ENCODE measurements around the gene ZNF432. TPM values are rescaled to one million over a fixed set of nuclear protein-coding genes. Genes with fewer than 3 reads are reported as not detected.

ZNF432 gene
- total RNA-seq, 1 donor from 2014 or later: 23.3 TPM

GRCh38 chr19:51986309-51987291 lies 62.0 kb downstream of the ZNF432 start, which contains the start of gene ZNF350:
ZNF350 (minus strand) TSS chr19:51986840; CDS start chr19:51974360, 12,480 bp downstream.
- H3K4me2 ChIP-seq: peak within 1 kb of the TSS; percentile 64
- H3K27ac Mint-ChIP-seq: peak within 1 kb of the TSS; percentile 58
- H3K27me3 Mint-ChIP-seq (ENCODE audit: insufficient read depth, low read depth): peaks cover 6% of the 10 kb centered on the region
- peaks cover 3% of the 10 kb centered on the region for H3K4me1 Mint-ChIP-seq
- H3K36me3 Mint-ChIP-seq: peaks cover 22% of the 10 kb centered on the region
- peak within 1 kb of the TSS; percentile 78 for H3K4me3 ChIP-seq
- peak within 1 kb of the TSS; percentile 92 for H3K4me3 Mint-ChIP-seq
- no peaks in the 10 kb centered on the region for H3K4me1 ChIP-seq
- no peak for TF ChIP-seq EZH2phosphoT487 (IDR thresholded peaks at IDR 0.05)
- TF ChIP-seq, protein P1, sequence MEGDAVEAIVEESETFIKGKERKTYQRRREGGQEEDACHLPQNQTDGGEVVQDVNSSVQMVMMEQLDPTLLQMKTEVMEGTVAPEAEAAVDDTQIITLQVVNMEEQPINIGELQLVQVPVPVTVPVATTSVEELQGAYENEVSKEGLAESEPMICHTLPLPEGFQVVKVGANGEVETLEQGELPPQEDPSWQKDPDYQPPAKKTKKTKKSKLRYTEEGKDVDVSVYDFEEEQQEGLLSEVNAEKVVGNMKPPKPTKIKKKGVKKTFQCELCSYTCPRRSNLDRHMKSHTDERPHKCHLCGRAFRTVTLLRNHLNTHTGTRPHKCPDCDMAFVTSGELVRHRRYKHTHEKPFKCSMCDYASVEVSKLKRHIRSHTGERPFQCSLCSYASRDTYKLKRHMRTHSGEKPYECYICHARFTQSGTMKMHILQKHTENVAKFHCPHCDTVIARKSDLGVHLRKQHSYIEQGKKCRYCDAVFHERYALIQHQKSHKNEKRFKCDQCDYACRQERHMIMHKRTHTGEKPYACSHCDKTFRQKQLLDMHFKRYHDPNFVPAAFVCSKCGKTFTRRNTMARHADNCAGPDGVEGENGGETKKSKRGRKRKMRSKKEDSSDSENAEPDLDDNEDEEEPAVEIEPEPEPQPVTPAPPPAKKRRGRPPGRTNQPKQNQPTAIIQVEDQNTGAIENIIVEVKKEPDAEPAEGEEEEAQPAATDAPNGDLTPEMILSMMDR (IDR thresholded peaks at IDR 0.05): no peak
- no peak for TF ChIP-seq EZH2 (IDR thresholded peaks at IDR 0.05)
- no peak within 1 kb of the TSS for H3K27ac ChIP-seq
- peak within 1 kb of the TSS; percentile 67 for H2AFZ ChIP-seq (replicated peaks)
- peaks cover 59% of the 10 kb centered on the region for H3K9me3 Mint-ChIP-seq
- no peaks in the 10 kb centered on the region for H3K27me3 ChIP-seq
- H3K9me3 ChIP-seq (ENCODE audit: low read depth): no peaks in the 10 kb centered on the region
- peaks cover 16% of the 10 kb centered on the region for H3K79me2 ChIP-seq (ENCODE audit: low read depth)
- no peaks in the 10 kb centered on the region for H3F3A ChIP-seq (ENCODE audit: low read depth)
- DNase-seq (ENCODE audit: low spot score): peak; percentile 86
- H4K20me1 ChIP-seq (ENCODE audit: low read depth): no peaks in the 10 kb centered on the region
- H3K9ac ChIP-seq: peak within 1 kb of the TSS; percentile 81
- no peaks in the 10 kb centered on the region for H3K36me3 ChIP-seq

- H3K9me3 ChIP-seq (ENCODE audit: low read depth): no peaks in the 10 kb centered on the region
- TF ChIP-seq, protein P1 (IDR thresholded peaks at IDR 0.05): no peak
- TF ChIP-seq EZH2phosphoT487 (IDR thresholded peaks at IDR 0.05): no peak
- TF ChIP-seq EZH2 (IDR thresholded peaks at IDR 0.05): no peak
- Mint-ChIP-seq H3K27ac (no peak overlapping the region), H3K4me3 (no peak overlapping the region), H3K9me3 (peaks cover 60% of the 10 kb centered on the region), H3K27me3 (ENCODE audit: insufficient read depth, low read depth) (peaks cover 11% of the 10 kb centered on the region), H3K4me1 (peaks cover 3% of the 10 kb centered on the region), H3K36me3 (peaks cover 31% of the 10 kb centered on the region)
- no peak for DNase-seq (ENCODE audit: low spot score)
- no peaks in the 10 kb centered on the region for H3K4me1 ChIP-seq
- no peak overlapping the region for H3K27ac ChIP-seq
- no peaks in the 10 kb centered on the region for H4K20me1 ChIP-seq (ENCODE audit: low read depth)
- H3K4me2 ChIP-seq: no peak overlapping the region
- peaks cover 16% of the 10 kb centered on the region for H3K79me2 ChIP-seq (ENCODE audit: low read depth)
- H3K27me3 ChIP-seq: no peaks in the 10 kb centered on the region
- H3F3A ChIP-seq (ENCODE audit: low read depth): no peaks in the 10 kb centered on the region
- no peak overlapping the region for H2AFZ ChIP-seq (replicated peaks)
- H3K36me3 ChIP-seq: no peaks in the 10 kb centered on the region
- no peak overlapping the region for H3K9ac ChIP-seq
- H3K4me3 ChIP-seq: no peak overlapping the region
These were observed 65.3 kb downstream of the ZNF432 start for GRCh38 chr19:51983361-51983760.

Other genes starting within 250 kb of the ZNF432 start
- gene ZNF577, start 160.9 kb downstream of the ZNF432 start, total RNA-seq (ENCODE audit: low replicate concordance): 45.1 and 47.7 TPM in 2 replicates
- gene ZNF649, start 143.8 kb downstream of the ZNF432 start, total RNA-seq (ENCODE audit: low replicate concordance): 32.7 and 49.6 TPM in 2 replicates
- gene ZNF613, start 121.4 kb downstream of the ZNF432 start, total RNA-seq (ENCODE audit: low replicate concordance): 10.4 and 11.7 TPM in 2 replicates
- 4.6 and 7.3 TPM in 2 replicates for gene ZNF350, start 62.0 kb downstream of the ZNF432 start, total RNA-seq (ENCODE audit: low replicate concordance)
- 15.9 and 31.4 TPM in 2 replicates for gene ZNF615, start 40.6 kb downstream of the ZNF432 start, total RNA-seq (ENCODE audit: low replicate concordance)
- 19.1 and 21.5 TPM in 2 replicates for gene ZNF614, start 20.5 kb downstream of the ZNF432 start, total RNA-seq (ENCODE audit: low replicate concordance)
- gene ZNF841, start 46.9 kb upstream of the ZNF432 start, total RNA-seq (ENCODE audit: low replicate concordance): 17.6 and 18.3 TPM in 2 replicates
- 26.8 and 38.4 TPM in 2 replicates for gene ZNF616, start 91.1 kb upstream of the ZNF432 start, total RNA-seq (ENCODE audit: low replicate concordance)
- gene ZNF836, start 122.8 kb upstream of the ZNF432 start, total RNA-seq (ENCODE audit: low replicate concordance): 8.3 and 8.8 TPM in 2 replicates
- 218 and 367 TPM in 2 replicates for gene PPP2R1A, start 141.2 kb upstream of the ZNF432 start, total RNA-seq (ENCODE audit: low replicate concordance)
- 27.2 and 66.1 TPM in 2 replicates for gene ZNF766, start 220.7 kb upstream of the ZNF432 start, total RNA-seq (ENCODE audit: low replicate concordance)
- 13.2 and 18.1 TPM in 2 replicates for gene ZNF480, start 248.3 kb upstream of the ZNF432 start, total RNA-seq (ENCODE audit: low replicate concordance)